DOHH2 (cell line): ENCODE data around the gene POLA1.

Experiments used
- H3F3A ChIP-seq: fragments of 200-600 bp; sonication (generic), shearing (Covaris generic); 2 replicates; pipeline ENCODE4 v1.6.0; 2016; ENCODE audit warnings: antibody characterized with exemption, mild to moderate bottlenecking; ENCODE audit not compliant: control insufficient read depth, insufficient read depth
- H3K27ac ChIP-seq: fragments of 200-600 bp; sonication (generic); 2 replicates; pipeline ENCODE4 v1.5.1; 2014; ENCODE audit warnings: low read depth, mild to moderate bottlenecking, low read length, moderate library complexity
- H3K27me3 ChIP-seq: fragments of 200-600 bp; sonication (generic); 2 replicates; pipeline ENCODE4 v1.6.1; 2014; ENCODE audit warnings: mild to moderate bottlenecking, low read length, mixed read lengths; ENCODE audit not compliant: control insufficient read depth
- H3K36me3 ChIP-seq: fragments of 200-600 bp; sonication (generic); 2 replicates; pipeline ENCODE4 v1.6.1; 2014; ENCODE audit warnings: mild to moderate bottlenecking, low read length, moderate library complexity, mixed read lengths; ENCODE audit not compliant: control insufficient read depth
- H3K4me1 ChIP-seq: fragments of 200-600 bp; sonication (generic); 2 replicates; pipeline ENCODE4 v1.6.1; 2014; ENCODE audit warnings: mild to moderate bottlenecking, low read length, mixed read lengths; ENCODE audit not compliant: control insufficient read depth
- H3K4me2 ChIP-seq: fragments of 200-600 bp; sonication (generic); 2 replicates; pipeline ENCODE4 v1.6.0; 2014; ENCODE audit warnings: mild to moderate bottlenecking, low read length, moderate library complexity
- H3K4me3 ChIP-seq: fragments of 200-600 bp; sonication (generic); 2 replicates; pipeline ENCODE4 v1.5.1; 2014; ENCODE audit warnings: mild to moderate bottlenecking, low read length, mixed read lengths
- H3K79me2 ChIP-seq: fragments of 200-600 bp; sonication (generic); 2 replicates; pipeline ENCODE4 v1.6.1; 2014; ENCODE audit warnings: mild to moderate bottlenecking, low read length, mixed read lengths; ENCODE audit not compliant: control insufficient read depth
- H3K9me2 ChIP-seq: fragments of 200-600 bp; sonication (generic); replicated peaks from 2 replicates; pipeline ENCODE4 v1.6.1; 2014; ENCODE audit warnings: mild to moderate bottlenecking, low read length, mixed read lengths; ENCODE audit not compliant: control insufficient read depth
- H3K9me3 ChIP-seq: fragments of 200-600 bp; sonication (generic); 2 replicates; pipeline ENCODE4 v1.6.1; 2014; ENCODE audit warnings: antibody characterized with exemption, low read length, mixed read lengths; ENCODE audit not compliant: control insufficient read depth, insufficient read depth
- H4K20me1 ChIP-seq: fragments of 200-600 bp; sonication (generic); 2 replicates; pipeline ENCODE4 v1.6.0; 2014; ENCODE audit warnings: low read depth, mild to moderate bottlenecking, antibody characterized with exemption, low read length, moderate library complexity; ENCODE audit not compliant: control insufficient read depth, insufficient read depth
- CTCF ChIP-seq: fragments of 200-600 bp; sonication (generic); IDR thresholded peaks from one replicate; pipeline ENCODE4 v1.5.1; 2014; ENCODE audit warnings: antibody characterized with exemption, mild to moderate bottlenecking, low read depth, low read length; ENCODE audit not compliant: poor library complexity, severe bottlenecking
- EZH2phosphoT487 ChIP-seq: fragments of 200-600 bp; sonication (generic); IDR thresholded peaks from 2 replicates; pipeline ENCODE4 v1.6.1; 2017; ENCODE audit warnings: borderline replicate concordance, mild to moderate bottlenecking, antibody characterized with exemption, low read length, moderate library complexity, mixed read lengths

POLA1 gene

GRCh38 chrX:24763989-24764388 lies 70.3 kb downstream of the POLA1 start:
- TF ChIP-seq CTCF (no peak), EZH2phosphoT487 (no peak)
- Histone ChIP-seq H3K4me3 (no peak overlapping the region), H3K27me3 (no peaks in the 10 kb centered on the region), H3K4me1 (no peaks in the 10 kb centered on the region), H3K4me2 (no peak overlapping the region), H3K79me2 (no peaks in the 10 kb centered on the region), H3K9me3 (no peaks in the 10 kb centered on the region), H4K20me1 (no peaks in the 10 kb centered on the region), H3K36me3 (peaks cover 73% of the 10 kb centered on the region), H3F3A (no peaks in the 10 kb centered on the region), H3K27ac (no peak overlapping the region), H3K9me2 (no peaks in the 10 kb centered on the region)

- Histone ChIP-seq H3K27me3 (no peaks in the 10 kb centered on the region), H3K9me2 (no peaks in the 10 kb centered on the region), H3K36me3 (peaks cover 67% of the 10 kb centered on the region), H3K4me3 (no peak overlapping the region), H3K79me2 (no peaks in the 10 kb centered on the region), H3K9me3 (no peaks in the 10 kb centered on the region), H3F3A (no peaks in the 10 kb centered on the region), H3K4me1 (no peaks in the 10 kb centered on the region), H3K27ac (no peak overlapping the region), H3K4me2 (no peak overlapping the region), H4K20me1 (no peaks in the 10 kb centered on the region)
- no peak for TF ChIP-seq CTCF
Measured at GRCh38 chrX:24767557-24767956, 73.8 kb downstream of the POLA1 start.

- H3K36me3 ChIP-seq: peaks cover 64% of the 10 kb centered on the region
- H3K9me3 ChIP-seq: no peaks in the 10 kb centered on the region
- no peaks in the 10 kb centered on the region for H3K9me2 ChIP-seq
- H3K27me3 ChIP-seq: no peaks in the 10 kb centered on the region
- no peaks in the 10 kb centered on the region for H3K4me1 ChIP-seq
- TF ChIP-seq CTCF: no peak
- TF ChIP-seq EZH2phosphoT487: no peak
- H3K4me3 ChIP-seq: no peak overlapping the region
- no peaks in the 10 kb centered on the region for H3F3A ChIP-seq
- H4K20me1 ChIP-seq: no peaks in the 10 kb centered on the region
- no peaks in the 10 kb centered on the region for H3K79me2 ChIP-seq
- H3K4me2 ChIP-seq: no peak overlapping the region
- no peak overlapping the region for H3K27ac ChIP-seq
Measured at GRCh38 chrX:24768556-24768955, 74.8 kb downstream of the POLA1 start.

- no peak for TF ChIP-seq EZH2phosphoT487
- no peak for TF ChIP-seq CTCF
- H3K27ac ChIP-seq: no peak overlapping the region
- peaks cover 63% of the 10 kb centered on the region for H3K36me3 ChIP-seq
- H3K4me1 ChIP-seq: peaks cover 36% of the 10 kb centered on the region
- no peaks in the 10 kb centered on the region for H3K9me3 ChIP-seq
- no peaks in the 10 kb centered on the region for H3K27me3 ChIP-seq
- H3K4me2 ChIP-seq: no peak overlapping the region
- no peaks in the 10 kb centered on the region for H4K20me1 ChIP-seq
- H3F3A ChIP-seq: no peaks in the 10 kb centered on the region
- peaks cover 5% of the 10 kb centered on the region; the same call in 1 of the 2 replicates for H3K79me2 ChIP-seq
- H3K9me2 ChIP-seq: no peaks in the 10 kb centered on the region
- H3K4me3 ChIP-seq: no peak overlapping the region
Measured at GRCh38 chrX:24774650-24775049, 80.9 kb downstream of the POLA1 start.
